Right forelimb (tissue), 1 donor: ENCODE results near the gene STS.

ENCODE experiments used
- DNase-seq: peaks from one replicate; pipeline ENCODE4 v3.0.0-alpha.2; 2018

The STS gene, protein sequence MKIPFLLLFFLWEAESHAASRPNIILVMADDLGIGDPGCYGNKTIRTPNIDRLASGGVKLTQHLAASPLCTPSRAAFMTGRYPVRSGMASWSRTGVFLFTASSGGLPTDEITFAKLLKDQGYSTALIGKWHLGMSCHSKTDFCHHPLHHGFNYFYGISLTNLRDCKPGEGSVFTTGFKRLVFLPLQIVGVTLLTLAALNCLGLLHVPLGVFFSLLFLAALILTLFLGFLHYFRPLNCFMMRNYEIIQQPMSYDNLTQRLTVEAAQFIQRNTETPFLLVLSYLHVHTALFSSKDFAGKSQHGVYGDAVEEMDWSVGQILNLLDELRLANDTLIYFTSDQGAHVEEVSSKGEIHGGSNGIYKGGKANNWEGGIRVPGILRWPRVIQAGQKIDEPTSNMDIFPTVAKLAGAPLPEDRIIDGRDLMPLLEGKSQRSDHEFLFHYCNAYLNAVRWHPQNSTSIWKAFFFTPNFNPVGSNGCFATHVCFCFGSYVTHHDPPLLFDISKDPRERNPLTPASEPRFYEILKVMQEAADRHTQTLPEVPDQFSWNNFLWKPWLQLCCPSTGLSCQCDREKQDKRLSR

DNA sequence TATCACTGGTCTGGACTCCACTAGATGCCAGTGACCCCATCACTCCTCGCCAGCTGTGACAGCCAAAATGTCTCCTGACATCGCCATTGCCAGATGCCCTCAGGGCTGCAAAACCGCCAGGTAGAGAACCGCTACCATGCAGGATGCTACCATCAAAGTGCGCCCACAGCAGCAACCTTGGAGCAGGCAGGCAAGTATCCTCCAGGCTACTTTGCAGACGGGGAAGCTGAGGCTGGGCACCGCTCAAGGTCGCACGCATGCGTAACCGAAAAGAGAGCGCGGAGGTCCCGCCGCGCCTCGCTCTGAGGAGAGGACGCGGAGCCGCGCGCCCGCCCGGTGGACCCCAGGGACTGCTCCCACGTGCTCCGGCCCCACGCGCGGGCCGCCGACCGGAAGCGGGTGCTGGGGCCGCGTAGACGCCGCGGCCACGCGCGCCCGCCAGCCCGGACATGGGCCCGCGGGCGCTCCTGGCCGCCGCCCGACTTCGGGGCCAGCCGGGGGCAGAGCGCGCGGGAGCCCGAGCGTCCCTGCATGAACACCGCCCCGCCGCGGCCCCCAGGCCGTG, at the start of gene STS:
STS (plus strand) TSS at position 300 of the 565 bp plus-strand sequence. CDS start 105,488 bp downstream, outside the sequence.
- no peak for DNase-seq

DNA sequence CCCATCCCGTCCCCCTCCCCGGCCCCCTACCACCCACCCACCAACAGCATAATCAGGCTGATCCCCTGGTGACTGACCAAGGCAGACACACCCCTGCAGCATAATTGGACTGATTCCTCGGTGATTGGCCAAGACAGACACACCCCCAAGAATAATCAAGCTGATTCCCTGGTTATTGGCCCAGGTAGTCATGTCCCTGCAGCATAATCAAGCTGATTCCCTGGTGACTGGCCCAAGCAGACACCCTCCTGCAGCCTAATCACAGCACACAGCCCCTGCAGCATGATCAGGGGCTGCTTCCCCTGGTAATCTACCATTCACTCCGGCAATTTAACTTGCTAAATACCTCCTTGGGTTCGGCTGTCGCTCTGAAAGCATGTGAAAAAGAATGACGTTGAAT, 47.5 kb upstream of the STS start:
- DNase-seq = no peak

DNA sequence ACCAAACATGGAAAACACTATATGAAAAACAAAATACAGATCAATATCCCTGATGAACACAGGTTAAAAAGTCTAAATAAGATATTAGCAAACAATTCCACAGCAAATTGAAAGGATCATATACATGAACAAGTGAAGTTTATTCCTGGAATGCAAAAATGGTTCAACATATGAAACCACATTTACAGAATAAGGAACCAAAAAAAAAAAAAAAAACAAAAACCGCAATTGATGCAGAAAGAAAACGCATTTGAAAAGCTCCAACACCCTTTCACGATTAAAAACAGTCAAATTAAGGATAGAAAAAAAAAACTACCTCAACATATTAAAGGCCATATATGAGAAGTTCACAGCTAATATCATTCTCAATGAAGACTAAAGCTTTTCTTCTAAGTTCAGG, 45.4 kb upstream of the STS start:
- no peak for DNase-seq

DNA sequence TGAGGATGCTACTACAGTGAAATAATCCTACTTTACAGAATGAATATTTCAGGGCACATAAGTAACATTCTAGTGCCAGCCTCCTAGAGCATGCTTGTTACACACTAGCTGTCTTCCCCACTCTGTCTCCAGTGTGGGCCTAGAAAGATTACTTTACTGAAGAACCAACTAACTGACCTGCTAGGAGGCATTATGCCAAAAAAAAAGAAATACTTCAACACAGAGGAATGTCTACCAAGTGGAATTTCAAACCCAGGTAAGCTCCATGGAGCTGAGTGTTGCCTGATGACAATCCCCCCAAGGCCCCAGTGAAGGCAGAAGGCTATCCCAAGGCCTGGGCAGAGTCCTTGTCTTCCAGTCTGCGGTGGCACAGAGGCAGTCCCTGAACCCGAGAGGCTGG, 40.9 kb upstream of the STS start:
- DNase-seq = no peak

DNA sequence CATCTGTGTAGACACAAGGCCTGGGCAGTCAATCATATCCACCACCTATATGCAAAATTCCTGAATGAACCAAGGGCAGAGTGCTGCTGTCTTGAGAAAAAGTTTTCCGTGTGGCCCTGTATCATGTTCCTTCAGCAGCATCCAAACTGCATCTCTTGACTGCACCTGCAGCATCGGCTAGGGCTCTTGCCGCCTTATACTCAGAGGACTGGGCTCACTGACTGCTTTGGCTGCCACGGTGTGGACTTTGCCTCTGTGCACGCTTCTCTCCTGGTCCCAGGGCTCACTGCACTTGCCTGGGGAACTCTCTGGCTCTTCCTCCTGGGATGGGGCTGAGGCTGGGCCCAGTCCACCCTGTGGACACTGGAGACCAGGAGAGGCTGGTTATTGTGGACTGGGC, 39.5 kb upstream of the STS start:
- no peak for DNase-seq

DNA sequence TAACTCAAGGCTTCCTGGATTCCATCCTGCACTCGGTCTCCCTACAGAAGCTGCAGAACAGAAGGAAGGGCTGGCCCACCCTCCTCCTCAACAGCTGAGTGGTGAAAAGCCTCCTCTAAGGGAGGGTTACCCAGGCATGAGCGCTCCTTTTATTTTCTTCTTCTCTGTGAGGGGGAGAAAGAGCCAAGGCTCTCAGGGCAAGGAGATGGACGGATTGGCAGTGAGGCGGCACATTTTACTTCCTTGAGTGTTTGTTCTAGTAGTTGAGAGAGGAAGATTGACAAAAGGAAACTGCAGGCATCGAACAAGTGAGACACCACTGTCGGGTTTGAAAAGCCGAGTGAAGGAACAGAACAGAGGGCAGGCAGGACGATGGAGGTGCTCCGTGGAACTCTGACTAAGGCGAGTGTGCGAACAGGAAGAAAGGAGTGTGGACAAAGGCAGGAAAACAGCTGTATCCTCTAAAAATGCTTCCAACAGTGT, 38.4 kb upstream of the STS start:
- no peak for DNase-seq

DNA sequence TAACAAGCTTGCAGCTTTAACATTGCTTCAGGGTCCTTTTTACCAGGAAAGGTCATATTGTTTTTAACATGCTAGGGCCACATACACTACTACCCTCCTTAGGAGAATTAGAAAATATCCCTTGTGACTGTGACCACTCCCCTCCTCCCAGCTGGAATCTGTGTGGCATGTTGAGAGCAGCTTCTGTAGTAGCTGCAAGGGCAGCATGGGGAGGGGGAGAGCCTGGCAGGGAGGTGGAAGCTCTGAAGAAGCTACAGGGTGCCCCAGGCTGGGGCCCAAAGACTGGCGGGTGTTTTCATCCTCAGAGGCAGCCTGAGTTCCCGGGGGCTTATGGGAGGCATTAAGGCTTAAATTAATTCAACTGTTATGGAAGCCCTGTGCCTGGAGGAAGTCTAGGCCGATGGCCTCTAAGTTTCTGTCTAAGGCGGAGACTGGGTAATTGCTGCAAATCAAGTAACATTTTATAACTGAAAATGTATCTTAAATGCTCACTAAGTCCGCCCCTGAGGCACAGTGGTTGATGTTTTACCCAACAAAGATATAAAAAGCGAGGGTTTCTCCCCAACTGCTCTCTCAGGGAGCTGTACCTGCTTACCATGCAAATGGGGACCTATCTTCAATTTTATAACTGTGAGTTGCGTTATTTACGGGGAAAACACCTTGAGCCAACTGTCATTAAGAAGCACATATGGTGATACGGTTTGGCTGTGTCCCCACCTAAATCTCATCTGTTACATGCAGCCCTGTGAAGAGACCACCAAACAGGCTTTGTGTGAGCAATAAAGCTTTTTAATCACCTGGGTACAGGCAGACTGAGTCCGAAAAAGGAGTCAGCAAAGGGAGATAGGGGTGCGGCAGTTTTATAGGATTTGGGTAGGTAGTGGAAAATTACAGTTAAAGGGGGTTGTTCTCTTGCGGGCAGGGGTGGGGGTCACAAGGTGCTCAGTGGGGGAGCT, 37.4 kb upstream of the STS start:
- no peak for DNase-seq

DNA sequence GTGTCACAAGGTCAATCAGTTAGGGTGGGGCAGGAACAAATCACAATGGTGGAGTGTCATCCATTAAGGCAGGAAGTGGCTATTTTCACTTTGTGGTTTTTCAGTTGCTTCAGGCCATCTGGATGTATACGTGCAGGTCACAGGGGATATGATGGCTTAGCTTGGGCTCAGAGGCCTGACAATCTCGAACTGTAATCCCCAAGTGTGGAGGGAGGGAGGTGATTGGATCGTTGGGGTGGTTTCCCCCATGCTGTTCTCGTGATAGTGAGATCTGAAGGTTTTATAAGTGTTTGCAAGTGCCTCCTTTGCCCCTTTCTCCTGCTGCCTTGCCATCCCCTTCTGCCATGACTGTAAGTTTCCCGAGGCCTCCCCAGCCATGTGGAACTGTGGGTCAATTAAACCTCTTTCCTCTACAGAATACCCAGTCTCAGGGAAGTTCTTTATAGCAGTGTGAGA, 36.7 kb upstream of the STS start:
- no peak for DNase-seq

DNA sequence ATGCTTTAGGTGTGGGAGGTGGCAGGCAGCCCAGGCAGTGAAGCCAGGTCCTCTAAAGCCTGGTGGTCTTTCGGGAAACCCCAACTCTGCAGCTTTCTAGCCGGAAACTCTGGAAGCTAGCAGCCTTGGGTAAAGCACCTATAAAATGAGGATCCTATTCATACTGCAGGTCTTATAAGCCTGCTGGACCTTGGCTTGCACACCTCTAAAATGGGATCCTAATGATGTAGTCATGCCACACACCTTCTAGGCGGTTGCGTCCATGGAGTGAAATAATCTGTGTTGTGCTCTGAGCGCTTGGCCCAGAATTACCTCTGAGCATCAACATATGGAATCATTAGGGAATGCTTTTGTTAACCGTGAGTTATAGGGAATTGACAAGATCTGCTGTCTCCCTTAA, 36.0 kb upstream of the STS start:
- no peak for DNase-seq

DNA sequence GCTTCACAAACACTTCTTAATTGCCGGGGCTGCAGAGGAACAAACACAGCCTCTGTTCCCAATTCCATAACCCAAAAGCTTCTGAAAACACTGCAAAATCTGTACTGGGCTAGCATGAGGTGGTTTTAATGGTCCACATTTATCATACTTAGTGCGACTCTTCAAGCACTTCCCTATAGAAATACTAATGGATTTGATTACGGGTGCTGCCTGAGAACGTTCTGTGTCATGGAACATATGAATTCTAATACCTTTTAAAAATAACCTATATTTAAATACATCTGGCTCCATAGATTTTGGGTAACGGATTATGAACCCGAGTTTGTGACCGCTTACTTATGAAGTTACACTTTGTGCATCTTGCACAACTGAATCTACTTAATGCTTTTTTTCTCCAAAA, 35.4 kb upstream of the STS start:
- no peak for DNase-seq

DNA sequence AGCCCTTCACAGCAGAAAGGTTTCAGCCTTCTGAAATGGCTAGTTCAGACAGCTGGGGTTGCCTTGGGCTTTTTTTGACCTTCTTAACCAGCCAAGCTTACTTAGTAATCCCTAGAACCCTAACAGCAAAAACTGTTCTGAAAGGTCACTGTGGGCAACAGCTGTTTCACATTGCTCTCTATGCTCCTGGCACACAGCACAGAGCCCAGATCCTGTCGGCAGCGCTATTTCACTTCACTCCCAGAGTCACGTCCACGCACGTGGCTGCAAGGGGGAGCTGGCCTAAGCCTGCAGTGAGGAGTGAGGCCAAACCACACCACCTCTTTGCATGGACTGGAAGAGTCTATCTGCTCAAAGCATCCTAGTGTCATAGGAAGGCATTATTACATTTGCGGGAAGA, 32.0 kb upstream of the STS start:
- DNase-seq = no peak

DNA sequence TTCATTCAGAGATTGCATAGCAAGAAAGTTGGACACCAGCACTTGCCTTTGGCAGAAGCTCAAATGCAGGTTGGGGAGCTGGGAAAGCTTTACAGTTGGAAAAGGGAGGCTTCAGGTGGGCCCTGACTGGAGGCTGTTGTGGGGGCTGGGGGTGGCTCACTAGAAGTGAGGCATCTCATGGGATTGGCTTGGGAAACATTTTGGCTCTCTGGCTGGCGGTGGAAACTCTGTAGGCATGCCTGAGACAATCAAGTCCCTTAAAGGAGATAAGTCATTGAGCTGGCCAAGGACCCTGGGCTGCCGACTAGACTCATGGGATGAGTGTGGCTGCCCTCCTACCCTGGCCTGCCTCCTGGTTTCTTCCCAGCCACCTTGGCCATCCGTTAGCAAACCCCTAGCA, 31.4 kb upstream of the STS start:
- no peak for DNase-seq

DNA sequence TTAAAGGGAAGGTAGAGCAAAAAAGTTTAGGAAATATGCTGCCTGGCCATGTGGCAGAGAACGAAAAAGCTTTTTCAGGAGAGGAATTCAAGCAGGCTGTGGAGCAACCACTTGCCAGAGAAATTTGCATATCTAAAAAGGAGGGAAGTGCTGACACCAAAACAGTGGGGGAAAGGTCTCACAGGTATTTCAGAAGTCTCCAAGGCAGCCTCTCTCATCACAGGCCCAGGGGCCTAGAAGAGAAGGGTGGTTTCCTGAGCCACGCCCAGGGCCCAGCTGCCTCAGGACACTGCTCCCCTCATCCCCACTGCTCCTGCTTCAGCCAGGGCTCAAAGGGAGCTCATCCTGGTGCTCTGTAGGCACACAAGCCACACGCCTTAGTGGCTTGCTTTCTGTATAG, 29.9 kb upstream of the STS start:
- no peak for DNase-seq

DNA sequence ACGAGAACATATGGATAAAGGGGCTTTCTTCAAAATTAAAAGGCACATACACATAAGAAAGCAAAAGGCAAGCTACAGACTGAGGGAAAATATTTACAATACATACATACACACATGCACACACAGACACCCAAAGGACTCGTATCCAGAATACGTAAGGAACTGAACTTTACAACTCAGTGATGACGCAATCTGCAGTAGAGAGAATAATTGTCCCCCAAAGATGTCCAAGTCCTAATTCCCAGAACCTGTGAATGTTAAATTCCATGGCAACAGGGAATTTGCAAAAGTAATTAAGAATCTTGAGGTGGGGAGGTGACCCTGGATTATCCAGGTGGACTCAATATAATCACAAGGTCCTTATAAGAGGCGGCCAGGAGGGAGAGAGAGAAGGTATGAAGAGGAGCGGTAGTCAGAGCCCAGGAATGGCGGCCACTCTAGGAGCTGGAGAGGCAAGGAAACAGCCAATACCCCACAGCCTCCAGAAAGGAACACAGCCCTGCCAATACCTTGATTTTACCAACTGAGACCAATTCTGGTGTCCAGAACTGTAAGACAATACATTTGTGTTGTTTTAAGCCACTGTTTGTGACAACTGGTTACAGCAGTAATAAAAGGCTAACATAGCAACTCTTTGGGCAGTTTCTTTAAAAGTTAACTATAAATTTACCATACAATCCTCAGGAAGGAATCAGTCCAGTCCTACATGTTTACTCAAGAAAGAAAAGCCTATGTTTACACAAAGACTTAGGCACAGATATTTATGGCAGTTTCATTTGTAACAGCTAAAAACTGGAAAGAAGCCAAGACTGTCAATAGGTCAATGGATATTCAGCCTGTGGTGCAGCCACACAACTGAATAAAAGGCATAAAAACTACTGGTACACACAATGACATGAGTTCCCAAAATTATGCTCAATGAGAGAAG, 27.3 kb upstream of the STS start:
- no peak for DNase-seq

DNA sequence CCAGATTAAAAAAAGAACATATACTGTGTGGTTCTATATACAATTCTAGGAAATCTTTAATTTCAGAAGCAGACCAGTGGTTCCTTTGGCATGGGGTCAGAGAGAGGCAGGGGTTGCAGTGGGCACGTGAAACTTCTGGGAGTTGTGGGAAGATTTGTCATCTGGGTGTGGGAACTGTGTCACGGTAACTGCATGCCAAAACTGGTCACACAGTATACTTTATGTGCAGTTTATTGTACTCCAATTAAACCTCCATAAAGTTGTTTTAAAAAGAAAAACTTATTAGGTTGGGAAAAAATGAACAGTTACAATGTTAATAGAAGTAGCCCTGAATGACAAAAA, 26.7 kb upstream of the STS start:
- DNase-seq = no peak

DNA sequence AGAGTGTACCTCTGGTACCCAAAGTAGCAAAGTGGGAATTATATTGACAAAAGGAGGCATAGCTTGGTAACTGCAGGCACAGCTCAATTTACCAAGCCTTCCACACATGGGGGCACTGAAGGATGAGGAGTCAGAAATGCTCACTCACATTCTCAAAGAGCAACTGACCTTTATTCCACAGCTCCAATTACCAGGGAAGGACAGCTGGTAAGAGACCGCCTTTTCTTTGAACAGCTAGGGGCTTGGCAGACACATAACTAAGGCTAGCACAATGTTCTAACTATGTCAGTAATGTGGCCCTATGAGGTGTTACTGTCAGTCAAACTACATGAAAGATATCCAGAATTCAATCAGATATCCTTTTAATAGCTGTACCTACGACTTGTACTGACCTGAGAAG, 20.5 kb upstream of the STS start:
- no peak for DNase-seq

DNA sequence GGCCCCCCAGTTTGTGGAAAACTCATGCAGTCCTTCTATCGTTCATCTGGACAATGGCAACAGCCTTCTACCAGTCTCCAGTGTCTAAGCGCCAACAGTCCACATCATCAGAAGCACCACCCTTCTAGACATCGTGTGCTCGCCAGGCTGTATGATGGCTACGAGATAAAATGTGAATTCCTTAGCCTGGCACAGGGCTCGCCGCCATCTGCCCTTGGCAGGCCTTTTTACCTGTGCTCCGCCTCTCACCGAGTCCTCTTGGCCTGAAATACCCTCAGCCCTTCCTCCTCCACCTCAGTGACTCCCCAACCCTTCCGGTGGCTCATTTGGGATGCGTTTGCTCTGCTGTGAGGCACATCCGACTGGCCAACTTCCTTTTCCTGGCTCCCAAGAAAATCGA, 15.9 kb upstream of the STS start:
- no peak for DNase-seq

DNA sequence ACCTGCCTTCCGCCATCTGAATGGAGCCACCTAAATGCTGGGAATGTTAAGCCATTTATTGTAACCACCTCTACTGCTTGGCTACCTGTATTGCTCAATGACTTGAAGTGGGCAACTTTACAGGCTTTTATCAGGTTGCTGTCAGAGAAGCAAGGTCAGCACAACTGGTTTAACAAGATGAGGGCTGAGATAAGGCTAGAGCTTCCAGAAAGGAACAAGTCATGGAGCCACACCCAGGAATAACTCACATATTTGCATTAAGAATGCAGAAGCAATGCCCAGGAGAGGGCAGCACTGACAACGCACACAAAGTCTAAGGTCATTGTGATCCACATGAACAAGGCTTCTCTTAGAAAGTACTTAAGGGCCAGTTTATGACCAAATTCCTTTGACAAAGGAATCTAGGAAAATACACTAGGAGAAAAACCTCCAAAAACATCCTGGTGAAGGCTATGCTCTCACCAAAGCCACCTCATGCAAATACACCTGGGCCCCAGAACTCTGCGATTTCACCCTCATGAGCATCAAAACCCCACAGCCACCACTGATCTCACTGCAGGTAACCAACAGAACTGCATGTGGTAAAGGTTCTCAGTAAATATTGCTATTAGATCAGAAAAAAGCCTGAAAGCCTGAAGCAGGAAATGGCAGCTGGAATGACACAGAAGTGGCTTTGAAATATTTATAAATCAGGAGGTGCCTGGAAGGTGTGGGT, 15.0 kb upstream of the STS start:
- peak; percentile 53 for DNase-seq

DNA sequence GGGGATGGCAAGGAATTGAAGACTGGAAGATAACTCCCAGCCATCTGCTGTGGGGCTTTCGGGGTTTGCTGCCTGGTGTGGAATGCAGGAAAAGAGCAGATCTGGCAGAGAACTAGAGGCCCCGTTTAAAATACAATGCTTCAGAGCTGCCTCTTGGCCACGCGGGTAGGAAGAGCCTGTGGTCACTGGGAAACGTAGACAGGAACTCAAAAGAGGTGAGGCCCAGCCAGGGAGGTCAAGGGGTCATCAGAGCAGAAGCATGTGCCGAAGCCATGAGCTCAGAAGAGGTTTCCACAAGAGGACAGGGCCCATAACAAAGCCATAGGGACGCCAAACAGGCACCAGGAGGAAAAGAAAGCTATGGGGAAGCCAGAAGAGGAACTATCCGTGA, 14.5 kb upstream of the STS start:
- DNase-seq = no peak

DNA sequence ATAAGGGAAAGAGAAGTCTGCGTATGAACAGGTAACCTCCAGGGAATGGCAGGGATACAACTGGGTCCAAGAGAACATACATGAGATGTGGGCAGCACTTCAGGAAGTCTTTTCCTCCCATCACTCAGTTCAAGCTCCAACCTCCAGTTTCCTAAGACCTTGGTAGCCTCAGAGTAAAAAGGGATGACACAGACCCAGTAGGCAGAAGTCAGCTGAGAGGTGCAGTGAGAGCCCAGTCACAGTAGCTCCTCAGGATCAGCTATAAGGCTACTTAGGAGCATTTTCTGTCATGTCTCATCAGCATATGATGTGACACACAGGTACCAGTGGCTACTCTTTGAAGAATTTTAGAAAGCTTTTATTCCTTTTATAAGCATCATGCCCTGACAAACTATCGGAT, 12.5 kb upstream of the STS start:
- no peak for DNase-seq
